HG02571 (cell line): ENCODE measurements around the gene XPO5.

Experiments used
- ATAC-seq: cut with Tn5 transposase; IDR thresholded peaks from one replicate; pipeline ENCODE4 v1.9.1; 2021; ENCODE audit warnings: mild to moderate bottlenecking, moderate library complexity; ENCODE audit not compliant: unreplicated experiment

Gene XPO5

GRCh38 chr6:43517505-43518357, 58.1 kb downstream of the XPO5 start:
- no peak for ATAC-seq

GRCh38 chr6:43516697-43517504, 58.9 kb downstream of the XPO5 start, which contains the start of the genes POLR1C and YIPF3:
POLR1C (plus strand) TSS chr6:43517089; CDS start chr6:43517110, 21 bp downstream.
YIPF3 (minus strand) TSS chr6:43516926; CDS start chr6:43516807, 119 bp downstream.
- ATAC-seq = peak; percentile 83

DNA sequence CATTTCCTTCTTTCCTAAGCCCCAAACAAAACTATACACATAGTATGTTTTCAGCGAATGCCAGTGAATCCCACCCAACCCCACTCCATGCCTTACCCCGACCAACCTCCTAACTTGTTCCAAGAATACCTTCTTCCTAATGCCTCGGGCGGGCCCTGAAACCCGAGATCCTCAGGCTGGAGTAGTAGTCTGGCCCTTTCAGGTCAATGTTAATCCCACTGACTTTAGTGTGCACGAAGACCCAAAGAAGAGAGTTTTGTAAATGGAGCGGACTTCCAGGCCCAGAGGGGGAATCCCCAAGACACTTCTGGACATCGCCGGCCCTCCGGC, 59.5 kb downstream of the XPO5 start:
- ATAC-seq = no peak

- no peak for ATAC-seq
Measured at GRCh38 chr6:43515808-43516207, 60.0 kb downstream of the XPO5 start.

DNA sequence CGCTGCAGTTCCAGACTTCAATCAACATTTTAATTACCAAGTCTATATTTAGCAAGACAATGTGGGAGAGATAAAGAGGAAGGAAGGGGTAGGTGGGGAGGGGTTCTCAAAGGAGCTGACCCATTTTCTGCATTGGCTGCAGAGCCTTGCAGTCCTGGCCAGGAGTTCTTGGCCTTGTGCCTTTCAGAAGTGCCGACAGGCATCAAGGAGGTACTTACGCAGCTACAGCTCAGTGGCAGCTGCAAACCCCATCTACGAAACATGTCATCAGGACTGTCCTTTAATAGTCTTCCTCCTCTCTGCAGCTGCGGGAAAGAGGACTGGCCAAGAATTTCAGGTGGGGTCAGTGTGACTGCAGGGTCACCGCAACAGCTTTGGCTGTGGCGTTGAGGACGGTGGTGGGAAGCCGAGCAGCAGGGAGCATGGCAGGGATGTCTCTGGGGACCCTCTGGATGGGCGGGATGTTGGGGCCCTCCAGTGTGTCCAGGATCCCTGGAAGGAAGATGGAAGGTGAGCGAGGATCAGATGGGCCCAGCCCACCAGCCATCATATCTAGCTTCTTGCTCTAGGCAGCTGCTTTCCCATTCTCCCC, 63.9 kb downstream of the XPO5 start:
- ATAC-seq = no peak

GRCh38 chr6:43510827-43511163, 65.0 kb downstream of the XPO5 start:
- no peak for ATAC-seq

GRCh38 chr6:43509984-43510826, 65.6 kb downstream of the XPO5 start, which contains the start of gene LRRC73:
LRRC73 (minus strand) TSS chr6:43510346; CDS start chr6:43509785, 561 bp downstream.
- peak; percentile 61 for ATAC-seq

- ATAC-seq = peak; percentile 7
Measured at GRCh38 chr6:43509142-43509983, 66.5 kb downstream of the XPO5 start.

DNA sequence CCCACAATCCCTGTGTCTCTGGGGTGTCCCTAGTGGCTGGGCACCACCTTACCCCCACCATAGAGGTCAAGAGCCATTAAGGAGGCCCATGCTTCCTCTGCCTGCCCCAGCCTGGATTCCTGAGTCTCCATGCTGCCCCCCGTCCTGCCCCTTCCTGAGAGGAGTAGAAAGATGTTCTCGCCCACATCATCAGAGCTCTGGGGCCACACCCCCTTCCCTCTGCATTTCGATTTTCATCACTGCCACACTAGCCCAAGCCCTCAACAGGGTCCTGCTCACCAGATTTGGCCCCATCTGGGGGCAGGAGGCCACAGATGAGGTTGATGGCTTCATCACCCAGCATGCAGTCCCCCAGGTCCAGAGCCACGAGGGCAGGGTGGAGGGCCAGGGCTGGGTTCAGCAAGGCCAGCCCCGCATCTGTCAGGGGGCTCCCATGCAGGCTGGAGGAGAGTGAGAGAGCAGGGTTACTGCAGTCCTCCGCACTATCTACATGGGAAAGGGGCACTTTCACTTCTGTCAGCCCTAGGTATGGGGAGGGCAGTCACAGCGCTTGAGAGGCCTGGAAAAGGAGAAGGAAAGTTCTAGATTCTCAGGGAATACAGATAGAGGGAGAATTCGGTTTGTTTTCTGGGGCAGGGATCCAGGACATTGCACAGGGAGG, 67.2 kb downstream of the XPO5 start:
- no peak for ATAC-seq

DNA sequence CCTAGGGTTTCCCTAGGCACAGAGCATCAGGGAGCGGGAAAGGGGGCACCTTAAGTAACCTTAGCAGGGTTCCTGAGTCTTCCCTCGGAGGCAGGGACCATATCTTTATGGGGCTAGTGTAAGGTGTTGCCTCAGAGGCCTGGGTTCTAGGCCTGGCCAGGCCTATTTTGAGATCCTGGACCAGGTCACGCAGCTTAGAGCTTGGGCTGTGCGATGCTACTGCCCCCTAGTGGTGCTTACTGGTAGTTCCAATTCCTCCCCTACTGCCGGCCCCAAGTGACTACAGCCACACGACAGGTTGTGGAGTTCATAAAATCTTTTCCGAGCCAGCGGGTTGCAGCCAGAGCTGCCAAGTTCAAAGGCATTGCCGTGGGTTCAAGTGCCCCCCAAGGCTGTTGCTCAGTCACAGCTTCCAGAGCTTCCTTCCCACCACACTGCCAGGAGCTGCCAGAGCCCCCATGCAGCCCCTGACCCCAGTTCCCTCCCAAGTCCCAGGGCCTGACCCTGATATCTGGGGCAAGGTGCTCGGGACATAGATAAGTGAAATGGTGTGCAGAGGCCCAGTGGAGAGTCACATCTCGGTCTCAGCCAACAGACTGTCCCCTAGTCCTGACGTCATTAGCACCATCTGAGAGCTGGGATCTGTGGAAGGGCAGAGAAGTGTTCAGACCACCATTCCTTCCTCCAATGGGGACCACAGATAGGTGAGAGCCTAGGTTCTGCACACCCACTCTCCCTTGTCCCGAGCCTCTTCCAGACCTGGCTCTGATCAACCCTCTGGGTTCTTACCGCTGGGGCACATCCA, 69.0 kb downstream of the XPO5 start:
- ATAC-seq = no peak

GRCh38 chr6:43506171-43506570, 69.7 kb downstream of the XPO5 start:
- no peak for ATAC-seq

GRCh38 chr6:43505718-43506117, 70.1 kb downstream of the XPO5 start:
- ATAC-seq = no peak

- ATAC-seq = no peak
Measured at GRCh38 chr6:43504756-43505593, 70.9 kb downstream of the XPO5 start.

GRCh38 chr6:43503443-43503842, 72.4 kb downstream of the XPO5 start:
- ATAC-seq = no peak

- no peak for ATAC-seq
Measured at GRCh38 chr6:43502666-43503065, 73.2 kb downstream of the XPO5 start.

GRCh38 chr6:43500921-43501320, 74.9 kb downstream of the XPO5 start:
- no peak for ATAC-seq

- ATAC-seq = no peak
Measured at GRCh38 chr6:43499028-43499815, 76.6 kb downstream of the XPO5 start.
